MCF 10A (cell line): ENCODE data around the gene RPL34. TPM values are rescaled to one million over a fixed set of nuclear protein-coding genes. Genes with fewer than 3 reads are reported as not detected.

Experiments used
- BruUV-seq: library from RNA; stranded (reverse); fragments of 400-500 nt; replicated peaks from 2 replicates; lab custom pipeline; 2021; lab: Mats Ljungman, UMichigan
- CTCF ChIA-PET: fragments of 300-600 bp; sonication (Branson Sonifier 250); formaldehyde crosslinking; extraction: SDS; loops from one replicate; lab custom pipeline; 2021; ENCODE audit warnings: antibody characterized with exemption, inconsistent platforms; lab: Yijun Ruan, JAX
- POLR2A ChIA-PET: fragments of 300-600, 350-650 bp; sonication (Branson Sonifier 250); formaldehyde crosslinking; extraction: SDS; loops from one replicate; lab custom pipeline; 2020; ENCODE audit warnings: antibody characterized with exemption, inconsistent platforms; lab: Yijun Ruan, JAX
- DNase-seq: peaks from one replicate; pipeline ENCODE4 v3.0.0-alpha.2; 2018; ENCODE audit not compliant: unreplicated experiment
- H3K27ac Mint-ChIP-seq: one replicate; pipeline ENCODE4 v1.8.0; 2022; ENCODE audit warnings: mild to moderate bottlenecking, low read depth, mixed read lengths; ENCODE audit not compliant: unreplicated experiment
- H3K27me3 Mint-ChIP-seq: one replicate; pipeline ENCODE4 v1.8.0; 2022; ENCODE audit warnings: mixed read lengths; ENCODE audit not compliant: insufficient read depth, unreplicated experiment
- H3K36me3 Mint-ChIP-seq: one replicate; pipeline ENCODE4 v1.8.0; 2022; ENCODE audit warnings: mild to moderate bottlenecking, moderate library complexity, mixed read lengths; ENCODE audit not compliant: insufficient read depth, unreplicated experiment
- H3K4me1 Mint-ChIP-seq: one replicate; pipeline ENCODE4 v1.8.0; 2022; ENCODE audit warnings: mixed read lengths; ENCODE audit not compliant: insufficient read depth, unreplicated experiment
- H3K4me3 Mint-ChIP-seq: one replicate; pipeline ENCODE4 v1.8.0; 2022; ENCODE audit warnings: mild to moderate bottlenecking, moderate library complexity, mixed read lengths; ENCODE audit not compliant: unreplicated experiment
- H3K9me3 Mint-ChIP-seq: one replicate; pipeline ENCODE4 v1.8.0; 2022; ENCODE audit warnings: mixed read lengths; ENCODE audit not compliant: unreplicated experiment
- CTCF ChIP-seq: fragments of 200-600 bp; IDR thresholded peaks from one replicate; pipeline ENCODE4 v1.8.0; 2022; ENCODE audit warnings: antibody characterized with exemption, mild to moderate bottlenecking; ENCODE audit not compliant: unreplicated experiment
- intact Hi-C: fragments of 100-400 bp; cut with micrococcal nuclease; formaldehyde crosslinking; loops from 2 replicates; pipeline ENCODE4 v1.14.1; 2022
- total RNA-seq: library from RNA; stranded (reverse); gene quantifications from 2 replicates; pipeline ENCODE4 v1.2.3, GENCODE V29; 2022

The RPL34 gene
- total RNA-seq, 1 experiment from 2014 or later = 1,508 TPM

- TF ChIP-seq CTCF = no peak
- Mint-ChIP-seq H3K9me3 (no peaks in the 10 kb centered on the region), H3K27me3 (no peaks in the 10 kb centered on the region), H3K4me3 (peak overlapping the region; percentile 97), H3K4me1 (peaks cover 25% of the 10 kb centered on the region), H3K36me3 (peaks cover 90% of the 10 kb centered on the region), H3K27ac (no peak overlapping the region)
- ChIA-PET POLR2A (interaction anchor here (0.6 to 3.3 kb wide), 4 partner anchors 15 to 1353 kb away, joined by 3 to 20 read pairs (median 4); partner anchors contain the start of gene OSTC), CTCF (interaction anchor here (0.9 to 1.8 kb wide), 3 partner anchors 19 to 606 kb away, joined by 3 to 4 read pairs (median 4); partner anchors contain the start of gene OSTC)
- intact Hi-C loops = loop anchor here (5.0 kb wide), 1 partner anchor 607 kb away; no protein-coding TSS in a partner anchor
- DNase-seq = no peak
- BruUV-seq = no TSS peak
Measured at GRCh38 chr4:108624263-108625056, 4.1 kb downstream of the RPL34 start.

DNA sequence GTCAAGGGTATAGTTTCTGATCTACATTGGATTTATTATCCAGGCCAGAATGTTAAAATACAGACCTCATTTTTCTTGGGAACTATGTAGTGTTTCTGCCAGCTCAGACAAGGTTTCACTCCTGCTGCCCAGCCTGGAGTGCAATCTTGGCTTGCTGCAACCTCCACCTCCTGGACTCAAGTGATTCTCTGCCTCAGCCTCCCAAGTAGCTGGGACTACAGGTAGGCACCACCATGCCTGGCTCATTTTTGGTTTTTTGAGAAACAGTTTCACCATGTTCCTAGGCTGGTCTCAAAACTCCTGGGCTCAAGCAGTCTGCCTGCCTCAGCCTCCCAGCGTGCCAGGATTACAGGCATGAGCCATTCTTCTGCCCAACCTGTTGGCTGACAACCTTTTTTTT lies 5.7 kb downstream of the RPL34 start:
- Mint-ChIP-seq H3K9me3 (no peaks in the 10 kb centered on the region), H3K4me3 (no peak overlapping the region), H3K27ac (no peak overlapping the region), H3K36me3 (peaks cover 97% of the 10 kb centered on the region), H3K4me1 (peaks cover 22% of the 10 kb centered on the region), H3K27me3 (no peaks in the 10 kb centered on the region)
- CTCF ChIA-PET = interaction anchor here (0.6 kb wide), 1 partner anchor 899 kb away, joined by 3 read pairs; no protein-coding TSS in a partner anchor
- POLR2A ChIA-PET = interaction anchor here (1.0 to 3.9 kb wide), 3 partner anchors 11 to 25 kb away, joined by 3 to 27 read pairs (median 20); partner anchors contain the start of gene OSTC
- TF ChIP-seq CTCF = no peak
- intact Hi-C loops = no loop called here
- DNase-seq = no peak
- no TSS peak for BruUV-seq

GRCh38 chr4:108628411-108628810 lies 8.0 kb downstream of the RPL34 start:
- no TSS peak for BruUV-seq
- peaks cover 99% of the 10 kb centered on the region for H3K36me3 Mint-ChIP-seq
- ChIA-PET POLR2A (interaction anchor here (0.6 to 6.6 kb wide), 5 partner anchors 8 to 26 kb away, joined by 3 to 44 read pairs (median 27); partner anchors contain the start of genes OSTC and RPL34), CTCF (interaction anchor here (1.0 kb wide), 1 partner anchor 16 kb away, joined by 3 read pairs; no protein-coding TSS in a partner anchor)
- intact Hi-C loops = no loop called here
- no peaks in the 10 kb centered on the region for H3K9me3 Mint-ChIP-seq
- H3K4me3 Mint-ChIP-seq = no peak overlapping the region
- no peak for TF ChIP-seq CTCF
- no peak overlapping the region for H3K27ac Mint-ChIP-seq
- no peak for DNase-seq
- no peaks in the 10 kb centered on the region for H3K27me3 Mint-ChIP-seq
- H3K4me1 Mint-ChIP-seq = peaks cover 11% of the 10 kb centered on the region

DNA sequence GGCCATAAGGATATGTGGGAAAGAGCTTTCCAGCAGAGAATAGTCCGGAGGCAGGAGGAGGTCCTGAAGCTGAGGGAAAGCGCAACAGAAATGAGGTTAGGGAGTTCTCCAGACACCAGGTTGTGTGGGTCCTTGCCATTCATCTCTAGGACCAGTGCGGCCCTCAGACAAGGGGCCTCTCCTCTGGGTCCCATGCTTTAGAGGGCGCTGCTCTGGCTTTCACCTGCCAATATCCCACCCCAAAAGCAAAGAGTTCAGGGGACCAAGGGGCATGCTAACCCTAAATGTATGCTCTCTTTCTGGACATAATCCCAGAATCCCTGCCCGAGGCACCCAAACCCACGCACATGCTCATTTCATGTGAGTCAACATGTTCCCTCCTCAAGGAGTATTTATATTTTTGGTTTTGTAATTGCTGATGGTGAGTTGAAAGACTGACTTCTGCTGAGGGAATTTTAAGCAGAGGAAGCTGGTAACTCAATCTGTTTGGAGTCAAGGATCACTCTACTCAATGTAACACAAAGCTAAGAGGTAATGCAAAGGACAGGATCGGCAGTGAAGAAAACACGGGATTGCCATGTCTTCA lies 14.8 kb downstream of the RPL34 start:
- DNase-seq = peak; percentile 55
- Mint-ChIP-seq H3K27me3 (no peaks in the 10 kb centered on the region), H3K36me3 (peaks cover 63% of the 10 kb centered on the region), H3K9me3 (no peaks in the 10 kb centered on the region), H3K4me3 (no peak overlapping the region), H3K4me1 (peaks cover 24% of the 10 kb centered on the region), H3K27ac (no peak overlapping the region)
- POLR2A ChIA-PET = interaction anchor here (1.2 to 6.1 kb wide), 3 partner anchors 7 to 15 kb away, joined by 3 to 60 read pairs (median 27); partner anchors contain the start of genes OSTC and RPL34
- intact Hi-C loops = no loop called here
- CTCF ChIA-PET = interaction anchor here (0.5 to 1.0 kb wide), 4 partner anchors 15 to 1248 kb away, joined by 3 to 6 read pairs (median 4); partner anchors contain the start of gene OSTC
- TF ChIP-seq CTCF = no peak
- no TSS peak for BruUV-seq
